ENCODE data around the gene NADSYN1.
A peak's percentile ranks its signal among the peaks of the same experiment; 100 is the strongest.

Gene NADSYN1

DNA sequence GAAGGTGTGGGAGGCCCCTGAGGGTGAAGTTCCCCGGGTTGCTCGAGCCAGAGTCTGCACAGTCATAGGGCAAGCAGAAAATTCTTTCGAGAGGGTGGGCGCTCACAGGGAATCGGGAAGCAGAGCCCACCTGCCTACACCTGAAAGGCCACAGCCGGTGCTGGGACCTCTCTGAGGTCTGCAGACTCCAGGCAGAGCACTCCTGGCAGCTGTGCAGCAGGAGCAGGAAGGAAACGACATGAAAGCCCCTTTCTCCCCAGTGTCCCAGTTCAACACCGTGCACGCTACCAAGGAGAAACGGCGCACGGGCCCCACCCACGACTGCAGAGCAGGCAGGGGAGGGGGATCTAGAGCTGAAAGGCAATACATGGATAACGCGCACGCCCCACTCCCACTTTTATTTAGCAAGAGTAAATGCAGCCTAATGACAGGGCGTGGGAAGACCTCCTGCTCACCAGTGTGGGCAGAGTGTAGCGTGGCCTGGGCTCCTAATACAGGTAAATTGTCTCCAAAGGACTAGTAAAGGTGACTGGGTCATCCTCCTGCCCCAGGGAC, 18.4 kb upstream of the NADSYN1 start:
- DNase-seq, result no peak

- DNase-seq, result no peak
These were observed 17.6 kb upstream of the NADSYN1 start for GRCh38 chr11:71435278-71435951.

- DNase-seq, result no peak
These were observed 16.1 kb upstream of the NADSYN1 start for GRCh38 chr11:71436861-71437260.

GRCh38 chr11:71437399-71437798, 15.6 kb upstream of the NADSYN1 start:
- DNase-seq, result no peak

- DNase-seq, result no peak
These were observed 15.1 kb upstream of the NADSYN1 start for GRCh38 chr11:71437879-71438278.

DNA sequence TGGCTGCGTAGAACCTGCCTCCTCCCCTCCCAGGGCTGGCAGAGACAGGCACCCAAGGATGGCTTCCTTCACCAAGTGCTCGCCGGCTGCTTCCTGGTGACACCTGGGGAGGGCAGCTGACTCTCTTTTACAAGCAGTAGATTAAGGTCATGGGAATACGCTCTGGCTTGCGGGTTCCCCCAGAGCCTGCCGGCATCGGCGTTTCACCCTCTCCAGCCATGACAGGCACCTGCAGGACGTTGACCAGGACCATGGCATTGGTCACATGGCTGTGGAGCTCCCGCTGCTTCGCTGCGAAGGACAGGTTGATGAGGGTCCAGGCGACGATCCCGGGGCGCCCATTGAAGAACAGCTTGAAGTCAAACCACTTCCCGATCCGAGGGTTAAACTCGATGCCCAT, 14.4 kb upstream of the NADSYN1 start:
- DNase-seq, result no peak

- DNase-seq, result no peak
These were observed 12.8 kb upstream of the NADSYN1 start for GRCh38 chr11:71440021-71440755.

- no peak for DNase-seq
These were observed 11.8 kb upstream of the NADSYN1 start for GRCh38 chr11:71441251-71441650.

DNA sequence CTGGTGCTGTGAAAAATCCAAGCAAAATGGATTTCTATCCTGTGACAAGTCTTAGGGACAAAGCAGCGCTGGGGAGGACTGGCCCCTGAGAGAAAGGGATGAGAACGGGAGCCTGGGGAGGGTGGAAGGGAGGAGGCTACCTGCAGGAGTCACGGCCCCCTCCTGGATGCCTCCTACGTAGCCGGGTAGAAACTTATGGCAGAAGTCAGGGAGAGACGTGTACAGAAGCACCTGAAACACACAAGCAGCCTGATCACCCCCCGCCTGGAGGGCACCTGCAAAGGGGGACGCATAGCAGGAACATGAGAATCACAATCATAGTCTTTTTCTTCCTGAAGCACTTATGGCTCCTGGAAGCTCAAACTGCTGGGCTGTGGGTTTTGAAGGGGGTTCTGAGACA, 10.9 kb upstream of the NADSYN1 start:
- no peak for DNase-seq

GRCh38 chr11:71442880-71443279, 10.1 kb upstream of the NADSYN1 start:
- DNase-seq, result no peak

DNA sequence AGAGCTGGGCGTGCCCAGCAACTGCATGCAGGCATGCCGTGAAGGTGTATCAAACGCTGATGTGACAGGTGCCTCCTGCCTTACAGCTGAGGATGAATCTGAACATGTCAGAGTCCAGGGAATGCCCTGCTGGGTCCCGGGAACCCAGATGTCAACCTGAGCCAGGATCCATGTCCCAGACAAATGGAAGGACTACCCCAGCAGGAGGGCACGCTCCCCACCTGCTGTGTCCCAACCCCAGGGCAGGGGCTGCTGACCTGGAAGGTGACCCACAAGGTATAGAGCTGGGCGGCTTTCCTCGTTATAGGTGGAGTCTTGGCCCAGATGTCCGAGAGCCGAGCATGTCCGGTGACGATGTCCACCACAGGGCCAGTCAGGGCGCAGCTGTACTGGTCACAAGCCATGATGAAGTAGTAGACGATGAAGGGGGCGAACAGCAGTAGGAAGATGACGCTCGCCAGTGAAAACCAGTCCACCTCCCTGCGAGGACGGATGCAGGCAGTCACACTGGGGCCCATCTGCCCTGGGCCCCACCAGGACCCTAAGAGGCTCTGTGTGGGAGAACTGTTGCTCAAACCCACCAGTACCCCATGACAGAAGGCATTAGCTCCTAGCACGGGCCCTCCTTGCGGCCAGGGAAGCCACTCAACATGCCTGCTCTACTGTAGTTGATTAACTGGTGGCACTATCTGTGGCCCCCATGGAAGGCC, 9.1 kb upstream of the NADSYN1 start:
- DNase-seq, result no peak

- DNase-seq, result no peak
These were observed 8.2 kb upstream of the NADSYN1 start for GRCh38 chr11:71444811-71445210.

GRCh38 chr11:71446150-71446549, 6.9 kb upstream of the NADSYN1 start:
- DNase-seq, result no peak

DNA sequence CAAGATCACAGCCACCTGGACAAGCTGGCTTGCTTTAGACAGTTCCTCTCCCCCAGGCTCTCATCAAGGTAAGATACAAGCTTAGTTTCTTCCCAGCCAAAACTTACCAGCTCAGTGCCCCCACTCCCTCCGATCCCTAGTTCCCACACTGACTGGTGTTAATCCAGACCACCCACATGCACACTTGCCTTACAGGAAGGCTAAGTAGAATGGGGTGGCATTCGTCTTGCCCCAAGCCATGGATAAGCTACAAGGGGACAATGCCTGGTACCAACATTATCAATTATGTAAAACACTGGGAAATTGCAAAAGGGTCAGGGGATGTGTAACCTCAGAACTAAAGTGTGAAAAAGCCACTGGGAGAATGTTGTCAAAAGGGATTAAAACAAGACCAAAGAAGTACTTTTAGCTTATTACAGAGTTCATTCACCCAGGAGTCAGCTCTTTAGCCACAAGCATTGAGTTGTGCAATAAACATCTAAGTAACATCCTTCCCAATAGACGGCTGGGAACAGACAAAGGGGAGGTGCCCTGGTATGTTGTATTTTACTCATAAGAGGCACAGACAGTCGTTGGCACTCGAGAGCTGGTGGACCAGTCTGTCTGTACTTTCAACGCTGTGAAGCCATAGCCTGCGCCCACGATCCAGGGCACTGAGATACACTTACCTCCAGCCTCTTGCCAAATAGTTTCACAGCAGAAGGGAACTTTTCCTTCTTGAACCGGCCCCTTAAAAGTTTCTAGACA, 5.9 kb upstream of the NADSYN1 start:
- no peak for DNase-seq

DNA sequence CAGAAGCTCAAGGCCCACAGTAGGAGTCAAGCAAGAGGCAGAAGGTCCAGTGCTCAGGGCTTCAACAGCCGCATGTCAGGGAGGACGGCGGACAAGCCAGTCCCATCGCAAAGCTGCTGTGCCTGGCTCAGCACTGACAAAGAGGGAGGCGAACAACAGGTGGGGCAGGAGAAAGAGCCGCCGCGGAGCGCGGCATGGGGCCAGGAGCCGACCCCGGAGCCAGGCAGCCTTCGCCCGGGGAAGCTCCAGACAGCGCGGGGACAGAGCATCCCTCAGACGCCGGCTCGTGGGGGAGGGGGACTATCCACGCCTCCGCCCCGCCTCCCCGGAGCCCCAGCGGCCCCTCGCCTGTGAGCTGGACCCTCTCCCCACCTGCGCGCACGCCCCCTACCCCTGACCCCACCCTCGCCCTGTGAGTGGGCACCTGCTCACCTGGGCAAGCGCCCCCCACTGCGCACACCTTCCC, 5.2 kb upstream of the NADSYN1 start:
- peak; percentile 15 for DNase-seq

GRCh38 chr11:71448257-71449171, 4.5 kb upstream of the NADSYN1 start, which contains the start of gene DHCR7:
Gene DHCR7 (minus strand): TSS chr11:71448393. CDS start chr11:71444952, 3,441 bp downstream.
- DNase-seq, result peak; percentile 92

DNA sequence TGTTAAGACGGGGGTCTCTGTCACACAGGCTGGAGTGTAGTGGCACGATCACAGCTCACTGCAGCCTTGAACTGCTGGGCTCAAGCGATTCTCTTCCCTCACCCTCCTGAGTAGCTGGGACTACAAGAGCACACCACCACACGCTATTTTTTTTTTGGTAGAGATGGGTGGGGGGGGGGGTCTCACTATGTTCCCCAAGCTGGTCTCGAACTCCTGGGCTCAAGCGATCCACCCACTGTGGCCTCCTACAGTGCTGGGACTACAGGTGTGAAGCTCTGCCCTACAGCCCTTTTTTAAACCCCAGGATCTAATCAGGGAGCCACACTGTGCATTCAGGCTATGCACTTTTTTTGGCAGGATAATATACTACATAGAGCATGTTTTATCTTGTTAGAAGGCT, 3.4 kb upstream of the NADSYN1 start:
- DNase-seq, result no peak

- DNase-seq, result no peak
These were observed 2.5 kb upstream of the NADSYN1 start for GRCh38 chr11:71450507-71450906.

GRCh38 chr11:71450939-71451338, 2.1 kb upstream of the NADSYN1 start:
- no peak for DNase-seq

DNA sequence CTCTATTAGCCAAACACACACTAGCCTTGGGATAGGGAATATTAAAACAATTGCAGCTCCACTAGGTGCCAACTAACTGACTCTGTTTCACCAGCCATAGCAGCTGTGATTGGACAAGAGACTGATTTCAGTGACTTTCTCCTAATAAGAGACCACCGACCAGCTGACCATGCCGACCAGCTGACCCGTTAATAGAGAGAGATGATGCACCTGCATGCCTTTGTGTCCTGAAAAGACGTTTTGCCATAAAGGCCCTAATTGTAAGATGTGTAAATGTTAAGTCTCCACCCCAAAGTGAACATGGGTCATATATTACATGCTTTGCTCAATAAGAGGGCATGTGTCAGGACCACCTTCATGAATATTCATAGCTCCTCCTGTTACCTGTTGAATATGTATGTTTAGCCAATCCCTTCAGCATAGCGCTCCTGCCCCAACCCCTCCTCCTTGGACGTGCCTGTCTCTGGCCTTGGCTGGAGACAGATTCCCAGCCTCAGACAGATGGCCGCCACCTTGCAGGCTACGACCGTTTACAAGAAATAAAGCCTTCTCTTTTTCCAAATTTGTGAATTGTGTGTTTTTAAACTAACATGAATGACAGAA, 1.3 kb upstream of the NADSYN1 start:
- no peak for DNase-seq
